ENCODE data around the gene TPH1.
"Not testable (repeated sequence)": the region's sequence is repeated elsewhere in the genome, so short reads cannot be mapped to it uniquely, and the experiment has no call there.

TPH1 gene

DNA sequence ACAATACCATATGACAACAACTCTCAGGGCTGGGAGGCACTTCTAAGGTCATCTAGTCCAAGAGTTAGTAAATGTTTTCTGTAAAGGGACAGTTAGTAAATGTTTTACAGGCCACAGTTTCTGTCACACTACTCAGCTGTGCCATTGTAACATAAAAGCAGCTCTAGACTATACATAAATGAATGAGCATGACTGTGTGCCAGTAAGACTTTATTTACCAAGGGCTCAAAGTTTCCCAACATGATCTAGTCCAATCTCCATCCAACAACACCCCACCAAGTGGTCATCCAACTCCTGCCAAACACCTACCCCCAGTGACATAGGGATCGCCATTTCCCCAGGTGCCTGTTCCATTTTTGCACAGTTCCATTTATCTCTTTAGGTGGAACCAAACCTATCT is 45.3 kb downstream of the TPH1 start:
- TF ChIP-seq, protein P1, sequence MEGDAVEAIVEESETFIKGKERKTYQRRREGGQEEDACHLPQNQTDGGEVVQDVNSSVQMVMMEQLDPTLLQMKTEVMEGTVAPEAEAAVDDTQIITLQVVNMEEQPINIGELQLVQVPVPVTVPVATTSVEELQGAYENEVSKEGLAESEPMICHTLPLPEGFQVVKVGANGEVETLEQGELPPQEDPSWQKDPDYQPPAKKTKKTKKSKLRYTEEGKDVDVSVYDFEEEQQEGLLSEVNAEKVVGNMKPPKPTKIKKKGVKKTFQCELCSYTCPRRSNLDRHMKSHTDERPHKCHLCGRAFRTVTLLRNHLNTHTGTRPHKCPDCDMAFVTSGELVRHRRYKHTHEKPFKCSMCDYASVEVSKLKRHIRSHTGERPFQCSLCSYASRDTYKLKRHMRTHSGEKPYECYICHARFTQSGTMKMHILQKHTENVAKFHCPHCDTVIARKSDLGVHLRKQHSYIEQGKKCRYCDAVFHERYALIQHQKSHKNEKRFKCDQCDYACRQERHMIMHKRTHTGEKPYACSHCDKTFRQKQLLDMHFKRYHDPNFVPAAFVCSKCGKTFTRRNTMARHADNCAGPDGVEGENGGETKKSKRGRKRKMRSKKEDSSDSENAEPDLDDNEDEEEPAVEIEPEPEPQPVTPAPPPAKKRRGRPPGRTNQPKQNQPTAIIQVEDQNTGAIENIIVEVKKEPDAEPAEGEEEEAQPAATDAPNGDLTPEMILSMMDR (IDR thresholded peaks at IDR 0.05; ENCODE audit: insufficient read depth, low read length), result no peak
- TF ChIP-seq POLR2AphosphoS5 (IDR thresholded peaks at IDR 0.05; ENCODE audit: low read depth) (no peak), REST (IDR thresholded peaks at IDR 0.05; ENCODE audit: insufficient replicate concordance, low read depth) (no peak), SPI1 (IDR thresholded peaks at IDR 0.05; ENCODE audit: borderline replicate concordance, low read depth) (no peak), GABPA (IDR thresholded peaks at IDR 0.05; ENCODE audit: low read depth) (no peak)
- no peak for DNase-seq (ENCODE audit: low read depth in 1 of 2, low spot score in 1 of 2)
- H3K4me3 ChIP-seq (replicated peaks; ENCODE audit: insufficient read depth, low read length), result no peak overlapping the region
- H3K27ac ChIP-seq (replicated peaks), result no peak overlapping the region
- H3K27me3 ChIP-seq (ENCODE audit: insufficient read depth, poor library complexity, severe bottlenecking), result no peaks in the 10 kb centered on the region

GRCh38 chr11:18000128-18000527 is 45.9 kb downstream of the TPH1 start:
- DNase-seq (ENCODE audit: low read depth in 1 of 2, low spot score in 1 of 2); H3K4me3 ChIP-seq (replicated peaks; ENCODE audit: insufficient read depth, low read length); H3K27ac ChIP-seq (replicated peaks); H3K27me3 ChIP-seq (ENCODE audit: insufficient read depth, poor library complexity, severe bottlenecking): not testable (repeated sequence)

All from HL-60 (cell line).